GM21717 (cell line): Measurements from ENCODE around the gene REEP1.
A peak's percentile ranks its signal among the peaks of the same experiment; 100 is the strongest.

Source experiments
- ATAC-seq: cut with Tn5 transposase; IDR thresholded peaks from one replicate; pipeline ENCODE4 v1.9.1; 2021; ENCODE audit warnings: mild to moderate bottlenecking, moderate library complexity; ENCODE audit not compliant: unreplicated experiment

REEP1 gene

DNA sequence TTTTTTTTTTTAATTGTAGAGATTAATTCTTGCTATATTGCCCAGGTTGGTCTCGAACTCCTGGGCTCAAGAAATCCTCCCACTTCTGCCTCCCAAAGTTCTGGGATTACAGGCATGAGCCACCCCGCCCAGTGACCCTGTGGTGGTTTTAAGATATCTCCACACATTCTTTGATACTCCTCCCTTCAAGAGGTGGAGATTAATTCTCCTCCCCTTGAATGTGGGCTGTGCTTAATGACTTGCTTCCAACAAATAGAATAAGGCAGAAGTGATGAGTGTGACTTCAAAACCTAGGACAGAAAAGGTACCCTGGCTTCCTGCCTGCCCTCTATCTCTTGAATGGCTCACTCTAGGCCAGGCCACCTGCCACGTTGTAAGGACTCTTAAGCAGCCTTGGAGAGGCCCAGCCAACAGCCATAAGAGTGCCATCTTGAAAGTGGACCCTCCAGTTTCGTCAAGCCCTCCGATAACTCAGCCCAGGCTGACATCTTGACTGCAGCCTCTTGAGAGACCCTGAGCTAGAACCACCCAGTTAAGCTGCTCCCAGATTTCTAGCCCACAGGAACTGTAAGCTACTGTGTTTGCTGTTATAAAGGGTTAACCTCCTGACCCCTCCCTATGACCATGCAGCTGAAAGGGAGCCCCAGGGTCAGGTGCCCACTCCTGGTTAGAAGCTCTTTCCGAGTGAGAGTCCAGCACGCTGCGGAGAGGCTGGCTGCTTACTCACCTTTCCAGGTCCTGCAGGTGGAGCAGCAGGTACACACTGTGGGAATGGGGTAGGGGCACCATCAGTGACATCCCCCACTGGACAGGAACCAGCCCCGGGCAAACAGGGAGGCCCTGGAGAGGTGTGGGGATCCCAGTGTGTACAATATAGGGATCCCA lies 110.5 kb downstream of the REEP1 start:
- no peak for ATAC-seq

GRCh38 chr2:86226070-86226469 lies 111.4 kb downstream of the REEP1 start:
- ATAC-seq, result no peak

- ATAC-seq, result peak; percentile 51
Observed at GRCh38 chr2:86225581-86225980, 111.8 kb downstream of the REEP1 start.

DNA sequence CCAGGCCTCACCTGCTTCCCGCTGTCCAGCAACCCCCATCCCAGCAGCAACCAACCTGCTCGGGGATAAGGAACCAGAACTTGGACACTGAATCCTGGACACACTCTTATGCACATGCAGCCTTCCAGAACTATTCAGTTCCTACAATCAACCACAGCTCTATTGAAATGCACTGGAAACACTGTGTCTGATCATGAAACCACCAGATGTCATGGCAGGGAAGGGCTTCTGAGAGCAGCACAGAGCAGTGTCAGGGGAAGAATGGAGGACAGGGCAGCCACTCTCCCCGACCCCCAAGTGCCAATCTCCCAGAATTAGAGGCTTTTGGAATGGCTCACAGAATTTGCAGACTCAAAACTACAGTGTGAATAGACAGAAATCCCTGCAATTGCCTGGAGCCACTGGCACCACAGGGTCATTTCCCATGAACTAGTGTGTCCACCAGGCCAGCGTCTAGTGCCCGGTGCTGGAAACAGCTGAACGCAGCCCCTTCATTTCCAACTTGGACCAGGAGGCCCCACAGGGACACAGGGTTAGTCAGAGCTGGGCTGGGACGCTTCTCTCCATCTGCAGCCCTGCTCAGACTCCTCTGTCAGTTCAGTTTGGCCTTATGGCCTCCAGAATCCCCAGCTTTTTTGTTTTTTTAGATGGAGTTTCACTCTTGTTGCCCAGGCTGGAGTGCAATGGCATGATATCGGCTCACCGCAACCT lies 112.6 kb downstream of the REEP1 start:
- ATAC-seq, result no peak

- ATAC-seq, result no peak
Observed at GRCh38 chr2:86223927-86224560, 113.4 kb downstream of the REEP1 start.

DNA sequence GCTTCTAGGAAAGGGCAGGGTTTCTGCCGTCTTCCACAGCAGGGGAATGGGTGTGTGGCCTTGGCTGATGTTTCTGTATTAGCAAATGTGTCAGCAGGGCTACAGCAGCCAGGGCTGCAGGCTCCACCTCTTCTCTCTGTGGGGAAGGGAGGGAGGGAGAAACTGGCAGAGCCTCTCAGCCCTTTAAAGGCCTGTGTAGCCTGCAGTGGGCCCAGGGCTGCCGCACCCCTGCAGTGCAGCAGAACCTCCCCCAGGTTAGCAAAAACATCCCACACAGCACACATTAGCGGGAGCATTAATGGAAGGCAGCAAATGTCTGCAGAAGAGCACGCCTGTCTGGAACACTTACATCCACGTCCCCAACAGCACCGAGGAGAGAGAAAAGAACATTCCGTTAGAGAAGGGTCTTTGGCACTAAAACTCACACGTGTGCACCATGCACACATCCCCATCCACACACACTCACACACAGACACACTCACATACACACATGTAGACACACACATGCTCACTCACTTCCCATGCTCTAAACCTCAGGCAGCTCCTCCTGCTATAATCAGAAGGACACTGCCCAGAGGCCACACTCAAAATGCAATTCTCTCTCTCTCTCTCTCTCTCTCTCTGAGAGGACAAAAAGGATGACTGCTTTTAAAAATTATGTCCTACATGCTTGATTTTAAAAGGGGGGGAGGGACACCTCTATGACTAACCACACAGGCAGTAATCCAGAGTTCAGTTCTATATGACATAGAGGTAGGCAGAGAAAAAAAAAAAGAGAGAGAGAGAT lies 114.1 kb downstream of the REEP1 start:
- no peak for ATAC-seq

DNA sequence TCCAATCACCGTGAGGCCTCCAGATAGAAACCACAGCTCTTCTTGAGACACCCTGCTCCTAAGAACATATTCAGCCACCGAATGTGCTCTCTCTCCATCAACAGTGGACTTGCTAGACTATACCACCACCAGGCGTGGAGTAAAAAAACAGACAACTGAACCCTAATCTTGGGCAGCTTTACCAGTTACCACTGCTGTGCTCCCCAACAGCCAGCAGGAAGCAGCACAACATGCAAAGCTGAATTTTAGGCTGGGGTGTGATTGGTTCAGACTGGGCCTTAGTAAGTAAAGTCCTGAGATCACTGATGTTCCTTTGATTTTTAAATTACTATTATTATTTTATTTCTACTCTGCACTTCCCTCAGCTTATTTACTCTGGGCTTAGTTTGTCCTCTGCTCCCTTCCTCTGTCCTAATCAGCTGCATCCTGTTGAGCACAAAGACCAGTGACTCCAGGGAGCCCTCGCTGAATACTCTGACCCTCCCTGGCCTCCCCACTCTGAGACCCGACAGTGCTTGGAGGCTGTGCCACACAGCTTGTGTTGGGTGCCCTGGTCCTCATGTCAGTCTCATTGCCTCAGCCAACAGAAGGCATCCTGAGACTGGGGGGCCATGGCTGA lies 116.3 kb downstream of the REEP1 start:
- peak; percentile 40 for ATAC-seq

DNA sequence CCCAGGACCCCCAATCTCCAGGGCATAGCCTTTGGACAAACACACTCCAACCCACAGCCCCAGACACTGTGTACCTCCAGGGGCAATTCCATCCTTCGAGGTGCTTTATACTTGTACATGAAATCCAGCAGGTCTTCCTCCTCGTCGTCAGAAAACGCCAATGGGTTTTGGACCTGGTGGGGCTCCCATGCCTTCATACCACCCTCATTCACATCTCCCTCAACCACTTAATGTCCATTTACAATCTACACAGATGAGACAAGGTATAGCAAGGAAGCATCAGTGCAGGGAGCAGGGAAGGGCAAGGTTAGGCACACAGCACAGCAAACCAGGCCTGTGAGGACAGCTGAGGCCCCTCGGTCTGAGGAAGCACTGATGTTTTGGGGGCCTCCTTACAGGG lies 117.5 kb downstream of the REEP1 start:
- ATAC-seq, result no peak

DNA sequence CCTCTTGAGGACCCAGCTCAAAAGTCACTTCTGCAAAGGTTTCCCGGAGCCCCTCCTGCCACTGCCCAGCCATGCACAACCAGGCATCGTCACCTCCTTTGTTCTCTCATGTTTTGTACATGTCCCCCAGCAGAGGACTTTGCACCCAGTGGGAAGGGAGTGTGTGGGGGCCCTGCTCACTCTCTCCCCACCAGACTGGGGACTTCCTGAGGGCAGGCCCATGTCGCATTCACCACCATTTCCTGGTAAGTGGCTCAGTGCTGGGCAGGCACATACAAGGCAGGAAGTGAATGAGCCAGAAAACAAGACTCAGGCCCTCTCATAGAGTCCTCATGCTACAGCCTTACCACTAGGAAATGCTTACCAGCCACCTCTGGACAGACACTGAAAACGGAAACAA lies 119.3 kb downstream of the REEP1 start:
- ATAC-seq, result no peak

DNA sequence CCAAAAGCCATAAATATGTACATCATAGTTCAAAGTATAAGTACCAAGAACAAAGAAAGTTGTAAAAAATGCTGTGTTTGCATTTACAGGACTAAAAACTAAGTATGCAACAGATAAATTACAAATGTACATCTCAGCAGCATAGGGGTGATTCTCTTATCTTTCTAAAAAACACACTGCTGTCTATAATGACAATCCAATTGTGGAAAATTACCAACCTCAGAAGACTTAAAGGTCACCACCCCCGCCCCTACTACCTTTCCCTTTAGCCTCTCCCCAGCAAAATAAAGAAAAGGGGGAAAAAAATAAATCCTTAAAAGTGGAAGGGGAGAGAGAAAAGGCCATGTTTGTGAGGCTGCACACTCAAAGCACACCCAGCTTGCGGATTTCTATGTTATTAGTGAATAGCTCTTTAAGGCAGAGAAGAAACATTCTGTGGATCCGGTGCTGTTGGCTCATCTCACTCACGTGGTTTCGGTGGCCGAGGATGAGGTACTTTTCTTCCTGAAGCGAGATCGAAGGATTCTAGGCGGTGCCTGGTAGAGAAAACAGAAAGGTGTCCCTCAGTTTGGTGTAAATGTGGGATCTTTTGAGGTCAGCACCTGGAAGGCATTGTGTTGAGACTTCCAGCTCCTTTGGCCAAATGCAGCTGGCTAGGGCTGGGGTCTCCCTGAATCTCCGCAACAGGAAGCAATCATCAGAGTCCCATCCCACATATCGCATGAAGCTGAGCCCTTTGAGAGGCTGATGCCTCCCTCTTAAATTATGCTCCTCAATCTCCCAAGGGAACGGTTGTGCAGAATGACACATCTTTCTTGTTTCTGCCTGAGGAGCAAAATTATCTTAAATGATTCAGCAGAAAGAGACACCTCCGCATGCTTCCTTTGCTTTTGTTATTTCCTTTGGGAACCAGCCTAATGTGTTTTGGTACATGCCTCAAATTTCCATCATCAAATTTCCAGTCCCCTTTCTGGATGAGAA lies 120.6 kb downstream of the REEP1 start:
- ATAC-seq, result no peak

DNA sequence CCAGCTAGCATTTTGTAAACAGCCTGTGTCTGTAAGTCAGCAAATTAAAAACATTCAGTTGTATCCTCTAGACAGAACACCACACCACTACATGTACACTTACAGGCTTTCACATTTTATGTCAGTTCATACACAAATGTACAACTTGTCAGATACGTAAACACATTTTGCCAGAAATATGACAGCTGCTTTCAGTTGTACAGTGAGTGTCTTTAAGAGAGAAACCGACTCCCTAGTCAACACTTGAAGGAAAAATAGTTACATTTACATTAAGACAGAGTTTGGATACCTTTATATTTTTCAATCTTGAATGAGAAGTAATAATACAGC lies 123.0 kb downstream of the REEP1 start:
- no peak for ATAC-seq

DNA sequence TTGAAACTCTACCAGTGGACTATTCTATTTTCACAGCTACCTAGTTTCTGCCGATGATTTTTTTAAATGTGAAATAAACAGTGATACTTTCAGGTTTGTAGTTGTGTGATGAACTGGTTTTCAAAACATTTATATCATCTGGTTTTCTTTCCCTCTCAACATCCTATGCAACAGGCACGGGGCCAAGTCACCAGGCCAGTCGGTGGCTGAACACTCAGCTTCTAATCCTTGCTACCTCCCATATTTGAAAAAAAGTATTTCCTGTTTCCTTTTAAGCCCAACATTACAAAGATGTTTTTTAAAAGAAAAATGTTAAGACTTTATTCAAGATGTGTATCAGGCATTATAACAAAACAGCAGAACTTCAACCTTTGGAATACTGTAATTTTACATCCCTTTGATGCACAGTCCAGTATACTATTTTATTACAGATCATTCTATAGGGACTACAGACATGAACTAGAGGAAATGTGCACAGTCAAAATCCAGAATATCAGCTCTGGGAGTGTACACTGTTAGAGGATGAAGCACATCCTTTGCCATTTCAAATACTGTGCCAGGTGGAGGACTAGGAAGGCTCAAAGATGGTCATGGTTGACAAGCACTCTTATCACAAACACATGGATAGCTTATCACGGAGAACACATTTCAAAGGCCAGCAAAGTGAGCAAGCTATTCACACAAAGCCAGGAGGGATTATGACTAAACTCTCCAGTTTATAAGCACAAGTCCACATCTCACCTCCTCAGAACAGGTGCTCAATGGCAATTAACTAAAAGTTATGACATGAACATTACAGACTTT lies 123.5 kb downstream of the REEP1 start:
- no peak for ATAC-seq

DNA sequence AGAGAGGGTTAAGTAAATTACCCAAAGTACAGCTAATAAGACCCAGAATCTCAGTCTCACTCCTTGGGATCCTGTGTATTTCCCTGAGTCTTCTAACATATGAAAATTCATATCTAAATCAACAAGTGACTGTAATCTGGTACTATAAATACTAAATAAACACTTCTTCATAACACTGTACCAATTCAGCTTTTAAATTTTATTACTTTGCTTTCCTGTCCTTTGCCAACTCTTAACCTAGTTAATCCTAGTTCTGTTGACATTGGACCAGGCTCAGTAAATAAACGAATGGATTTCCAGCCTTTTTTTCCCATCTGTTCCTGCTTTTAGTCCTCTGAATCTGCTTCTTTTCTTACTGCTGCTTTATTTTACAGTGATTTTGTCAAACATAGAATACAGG lies 124.4 kb downstream of the REEP1 start:
- no peak for ATAC-seq

DNA sequence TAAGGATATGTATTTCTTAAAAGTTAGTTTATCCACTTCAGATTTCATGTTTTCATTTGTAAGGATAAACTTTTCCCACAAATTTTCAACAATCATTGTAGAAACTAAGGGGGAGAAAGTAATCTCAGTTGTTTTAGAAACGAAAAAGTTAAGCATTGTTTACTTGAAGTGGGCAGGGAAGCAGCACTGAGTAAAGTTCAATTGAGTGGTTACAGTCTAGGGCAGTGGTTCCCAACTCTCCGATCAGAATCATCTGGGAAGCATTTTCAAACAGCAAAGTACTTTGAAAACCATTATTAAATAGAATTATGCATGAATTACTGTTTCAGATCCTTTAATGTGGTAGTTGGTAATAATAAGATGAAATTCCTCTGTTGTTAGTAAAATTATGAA lies 125.6 kb downstream of the REEP1 start:
- no peak for ATAC-seq

GRCh38 chr2:86211033-86211795 lies 126.2 kb downstream of the REEP1 start:
- ATAC-seq, result no peak

DNA sequence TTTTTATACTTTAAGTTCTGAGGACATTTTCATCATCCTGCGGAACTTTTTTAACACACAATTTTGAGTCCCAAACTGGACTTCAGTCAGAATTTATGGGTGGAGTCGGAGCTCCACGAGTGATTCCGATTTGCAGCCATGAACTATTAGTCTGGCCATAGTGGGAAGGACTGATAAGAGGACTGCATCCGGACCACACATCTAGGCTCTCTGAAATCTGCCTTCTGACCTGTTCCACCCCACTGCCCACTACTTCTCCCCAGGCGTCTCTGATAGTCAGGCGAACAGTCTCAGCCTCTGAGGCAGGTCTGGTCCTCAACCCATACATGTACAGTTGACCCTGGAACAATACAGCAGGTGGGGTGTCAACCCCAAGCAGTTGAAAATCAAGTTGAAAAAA lies 133.0 kb downstream of the REEP1 start:
- no peak for ATAC-seq

DNA sequence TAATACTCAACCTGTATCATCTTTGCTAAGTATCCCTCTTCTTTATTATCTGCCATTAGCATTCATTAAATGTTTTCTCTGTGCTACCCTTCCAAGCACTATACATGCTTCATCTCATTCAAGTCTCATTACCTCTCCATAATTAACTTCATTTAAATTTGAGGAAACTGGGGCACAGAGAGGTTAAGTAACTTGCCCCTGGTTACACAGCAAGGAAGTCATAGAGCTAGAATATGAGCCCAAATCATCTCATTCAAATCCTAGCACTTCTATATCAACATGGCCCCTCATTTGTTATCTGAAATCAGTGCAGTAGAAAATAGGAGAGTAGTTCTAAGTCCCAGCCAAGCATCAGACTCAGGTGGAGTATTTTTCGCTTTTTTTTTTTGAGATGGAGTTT lies 133.8 kb downstream of the REEP1 start:
- no peak for ATAC-seq

- no peak for ATAC-seq
Observed at GRCh38 chr2:86202702-86203101, 134.7 kb downstream of the REEP1 start.
